HAP-1 (cell line): ENCODE data around the gene STX16.

Source experiments
- DNase-seq, 2 experiments: peaks; one replicate each; pipeline ENCODE4 v3.0.0-alpha.2; 2016 to 2020; ENCODE audit warnings: low spot score in 2 of 2
- H3K27me3 ChIP-seq: fragments of 250-450 bp; sonication (Bioruptor Pico); 2 replicates; pipeline ENCODE4 v1.5.1; 2020; ENCODE audit warnings: low read depth, mild to moderate bottlenecking, moderate library complexity
- H3K36me3 ChIP-seq: fragments of 250-450 bp; sonication (Bioruptor Pico); replicated peaks from 2 replicates; pipeline ENCODE4 v1.5.1; 2020; ENCODE audit warnings: mild to moderate bottlenecking
- H3K4me1 ChIP-seq: fragments of 250-450 bp; sonication (Bioruptor Pico); 2 replicates; pipeline ENCODE4 v1.5.1; 2020; ENCODE audit warnings: mild to moderate bottlenecking
- H3K4me3 ChIP-seq: fragments of 250-450 bp; sonication (Bioruptor Pico); 2 replicates; pipeline ENCODE4 v1.5.1; 2020; ENCODE audit warnings: mild to moderate bottlenecking, moderate library complexity
- H3K9me3 ChIP-seq: fragments of 250-450 bp; sonication (Bioruptor Pico); 2 replicates; pipeline ENCODE4 v1.5.1; 2020; ENCODE audit warnings: mild to moderate bottlenecking, moderate library complexity
- in situ Hi-C: fragments of 300-500 bp; cut with MboI; formaldehyde crosslinking; loops from 3 replicates; pipeline ENCODE4 v1.14.3; 2020; ENCODE audit warnings: low sequenced_read_pairs, inconsistent platforms, mixed read lengths

STX16 gene

GRCh38 chr20:58613061-58613854 lies 37.8 kb upstream of the STX16 start:
- DNase-seq: no peak
- H3K36me3 ChIP-seq: no peaks in the 10 kb centered on the region
- no peak overlapping the region for H3K4me3 ChIP-seq
- H3K4me1 ChIP-seq: no peaks in the 10 kb centered on the region
- in situ Hi-C loops: no loop called here
- no peaks in the 10 kb centered on the region for H3K9me3 ChIP-seq
- H3K27me3 ChIP-seq: no peaks in the 10 kb centered on the region

GRCh38 chr20:58614366-58614765 lies 36.7 kb upstream of the STX16 start:
- no peaks in the 10 kb centered on the region for H3K27me3 ChIP-seq
- H3K36me3 ChIP-seq: no peaks in the 10 kb centered on the region
- H3K9me3 ChIP-seq: no peaks in the 10 kb centered on the region
- DNase-seq: no peak
- H3K4me1 ChIP-seq: no peaks in the 10 kb centered on the region; the same call in 1 of the 2 replicates
- in situ Hi-C loops: no loop called here
- H3K4me3 ChIP-seq: no peak overlapping the region

- Histone ChIP-seq H3K4me3 (no peak overlapping the region), H3K4me1 (peaks cover 2% of the 10 kb centered on the region), H3K27me3 (no peaks in the 10 kb centered on the region), H3K9me3 (no peaks in the 10 kb centered on the region), H3K36me3 (no peaks in the 10 kb centered on the region)
- DNase-seq: no peak
- in situ Hi-C loops: no loop called here
These were observed 35.9 kb upstream of the STX16 start for GRCh38 chr20:58614984-58615760.

GRCh38 chr20:58616411-58616810 lies 34.7 kb upstream of the STX16 start:
- no peak for DNase-seq
- H3K9me3 ChIP-seq: no peaks in the 10 kb centered on the region
- no peaks in the 10 kb centered on the region for H3K27me3 ChIP-seq
- H3K36me3 ChIP-seq: no peaks in the 10 kb centered on the region
- H3K4me3 ChIP-seq: no peak overlapping the region
- in situ Hi-C loops: no loop called here
- peaks cover 2% of the 10 kb centered on the region for H3K4me1 ChIP-seq

GRCh38 chr20:58617158-58617557 lies 33.9 kb upstream of the STX16 start:
- Histone ChIP-seq H3K36me3 (no peaks in the 10 kb centered on the region), H3K4me1 (peaks cover 2% of the 10 kb centered on the region), H3K27me3 (no peaks in the 10 kb centered on the region), H3K4me3 (no peak overlapping the region), H3K9me3 (no peaks in the 10 kb centered on the region)
- no peak for DNase-seq
- in situ Hi-C loops: no loop called here

DNA sequence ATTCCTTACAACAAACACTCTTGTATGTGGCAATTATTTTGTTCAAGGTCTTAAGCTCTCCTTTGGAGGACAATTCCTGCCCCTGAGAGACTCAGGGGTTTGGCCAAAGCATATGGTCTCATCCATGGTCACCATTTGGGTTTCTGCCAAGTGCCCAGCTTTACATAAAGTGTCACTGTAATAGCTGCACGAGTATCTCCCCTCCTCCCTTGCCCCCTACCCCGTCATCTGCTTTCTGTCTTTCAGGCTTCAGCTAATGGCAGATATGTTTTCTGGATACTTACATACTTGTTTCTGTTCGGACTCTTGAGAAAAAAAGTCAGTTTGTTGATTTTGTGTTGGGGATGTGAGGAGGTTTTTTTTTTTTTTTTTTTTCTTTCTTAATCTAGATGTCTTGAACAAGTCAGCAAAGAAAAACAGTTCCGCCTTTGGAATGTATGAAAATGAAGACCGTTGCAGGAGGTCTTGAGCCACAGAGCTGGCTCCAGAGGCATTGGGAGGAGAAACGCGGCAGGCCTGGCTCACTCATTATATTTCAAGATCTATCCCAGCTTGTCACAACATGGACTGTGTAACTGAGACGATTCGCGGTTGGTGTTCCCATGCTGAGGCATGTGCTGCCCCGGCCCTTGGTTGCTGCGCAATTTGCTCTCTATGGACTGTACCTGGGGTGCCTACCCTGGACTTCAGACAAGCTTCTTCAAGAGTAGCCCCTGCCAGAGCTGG lies 32.6 kb upstream of the STX16 start:
- H3K27me3 ChIP-seq: no peaks in the 10 kb centered on the region
- no peaks in the 10 kb centered on the region for H3K36me3 ChIP-seq
- no peak overlapping the region for H3K4me3 ChIP-seq
- H3K4me1 ChIP-seq: peaks cover 2% of the 10 kb centered on the region
- in situ Hi-C loops: no loop called here
- no peak for DNase-seq
- H3K9me3 ChIP-seq: no peaks in the 10 kb centered on the region; the same call in 1 of the 2 replicates

DNA sequence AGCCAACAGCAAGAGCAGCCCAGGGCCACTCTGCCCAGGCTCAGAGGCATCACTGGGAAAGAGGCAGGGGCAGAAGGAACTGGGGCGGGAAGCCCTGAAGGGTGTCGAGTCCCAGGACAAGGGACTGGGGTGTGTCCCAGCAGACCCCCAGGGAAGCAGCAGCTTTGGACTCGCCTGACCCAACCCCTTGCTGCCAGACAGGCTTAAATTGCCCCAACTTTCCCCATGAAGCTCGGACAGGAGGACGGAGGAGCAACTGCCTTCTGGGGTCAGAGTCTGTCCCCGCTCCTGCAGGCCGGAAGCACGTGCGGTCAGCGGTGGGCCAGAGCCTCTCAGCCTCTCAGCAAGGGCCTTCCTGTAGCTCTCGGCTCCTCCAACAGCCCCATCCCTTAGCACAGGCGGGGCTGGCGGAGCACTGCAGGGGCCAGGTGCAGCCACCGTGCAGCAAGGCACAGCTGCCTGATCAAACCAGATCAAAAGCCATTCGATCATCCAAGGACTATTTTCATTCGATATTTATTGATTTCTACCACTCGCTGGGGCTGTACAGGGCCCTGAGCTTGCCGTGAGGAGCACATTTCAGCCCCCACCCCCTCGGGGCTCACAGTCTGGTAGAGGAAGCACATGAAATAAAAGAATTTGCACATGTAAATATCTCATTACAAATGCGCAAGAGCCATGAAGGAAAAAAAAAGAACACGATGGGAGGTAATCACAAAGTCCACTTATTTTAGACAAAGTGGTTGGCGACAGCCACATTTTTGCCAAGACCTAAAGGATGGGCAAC lies 31.8 kb upstream of the STX16 start:
- Histone ChIP-seq H3K27me3 (no peaks in the 10 kb centered on the region), H3K9me3 (no peaks in the 10 kb centered on the region; the same call in 1 of the 2 replicates), H3K36me3 (no peaks in the 10 kb centered on the region), H3K4me3 (no peak overlapping the region), H3K4me1 (peaks cover 2% of the 10 kb centered on the region)
- in situ Hi-C loops: no loop called here
- DNase-seq: peak in 1 of 2 experiments; percentile 57

DNA sequence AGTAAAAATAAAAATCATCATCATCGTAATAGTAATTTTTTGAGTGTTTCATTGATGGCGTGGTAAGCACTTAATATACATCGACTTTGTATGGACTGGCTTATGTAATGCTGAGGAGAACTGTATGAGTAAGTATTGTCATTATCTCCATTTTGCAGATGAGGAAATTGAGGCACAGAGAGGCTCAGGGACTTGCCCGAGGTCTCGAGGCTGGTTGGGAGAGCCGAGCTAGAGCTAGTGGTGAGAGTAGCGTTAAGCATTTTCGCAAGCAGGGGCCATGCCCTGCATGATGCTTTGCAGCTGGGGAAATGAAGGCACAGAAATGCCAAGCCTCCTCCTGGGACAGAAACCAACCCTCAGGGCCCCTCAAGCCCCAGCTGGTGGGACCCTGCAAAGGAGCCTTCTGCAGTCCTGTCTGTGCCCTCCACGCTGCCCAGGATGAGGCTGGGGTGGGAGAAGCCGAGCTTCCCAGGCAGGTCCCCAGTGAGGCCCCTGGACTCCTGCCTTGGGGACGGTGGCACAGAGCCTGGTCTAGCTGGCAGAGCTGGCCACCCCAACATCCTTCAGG lies 31.1 kb upstream of the STX16 start:
- in situ Hi-C loops: no loop called here
- Histone ChIP-seq H3K27me3 (no peaks in the 10 kb centered on the region), H3K9me3 (no peaks in the 10 kb centered on the region; the same call in 1 of the 2 replicates), H3K4me3 (no peak overlapping the region), H3K4me1 (peaks cover 2% of the 10 kb centered on the region), H3K36me3 (no peaks in the 10 kb centered on the region)
- DNase-seq: peak in 1 of 2 experiments; percentile 39

DNA sequence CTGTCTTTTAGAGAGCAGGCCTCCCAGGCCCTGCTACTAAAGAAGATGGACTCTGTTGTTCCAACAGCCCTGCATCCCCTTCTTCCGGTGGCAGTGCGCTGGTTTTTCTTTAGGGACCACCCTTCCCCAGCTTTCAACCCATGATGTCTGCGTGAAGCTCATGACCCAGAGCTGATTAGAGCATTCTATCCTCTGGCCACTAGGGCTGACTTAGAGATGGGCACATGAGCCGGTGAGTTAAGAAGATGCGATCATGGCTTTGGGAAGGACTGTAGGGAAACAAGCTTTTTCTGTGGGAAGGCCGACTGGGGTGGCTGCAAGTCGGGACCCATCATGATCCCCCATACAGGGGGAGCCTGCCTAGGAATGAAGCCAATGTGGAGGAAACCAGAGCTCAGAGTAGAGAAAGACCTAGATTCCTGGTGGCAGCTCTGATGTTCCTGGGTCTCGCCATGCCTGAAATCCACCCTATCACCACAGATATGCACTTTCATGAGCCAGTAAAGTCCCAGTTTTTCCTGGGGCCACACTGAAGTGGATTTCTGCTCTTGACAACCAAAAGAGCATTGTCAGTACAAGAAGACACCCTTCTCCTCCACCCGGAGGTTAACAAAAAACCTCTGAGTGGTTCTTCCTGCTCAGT lies 29.1 kb upstream of the STX16 start:
- H3K27me3 ChIP-seq: no peaks in the 10 kb centered on the region
- DNase-seq: no peak

DNA sequence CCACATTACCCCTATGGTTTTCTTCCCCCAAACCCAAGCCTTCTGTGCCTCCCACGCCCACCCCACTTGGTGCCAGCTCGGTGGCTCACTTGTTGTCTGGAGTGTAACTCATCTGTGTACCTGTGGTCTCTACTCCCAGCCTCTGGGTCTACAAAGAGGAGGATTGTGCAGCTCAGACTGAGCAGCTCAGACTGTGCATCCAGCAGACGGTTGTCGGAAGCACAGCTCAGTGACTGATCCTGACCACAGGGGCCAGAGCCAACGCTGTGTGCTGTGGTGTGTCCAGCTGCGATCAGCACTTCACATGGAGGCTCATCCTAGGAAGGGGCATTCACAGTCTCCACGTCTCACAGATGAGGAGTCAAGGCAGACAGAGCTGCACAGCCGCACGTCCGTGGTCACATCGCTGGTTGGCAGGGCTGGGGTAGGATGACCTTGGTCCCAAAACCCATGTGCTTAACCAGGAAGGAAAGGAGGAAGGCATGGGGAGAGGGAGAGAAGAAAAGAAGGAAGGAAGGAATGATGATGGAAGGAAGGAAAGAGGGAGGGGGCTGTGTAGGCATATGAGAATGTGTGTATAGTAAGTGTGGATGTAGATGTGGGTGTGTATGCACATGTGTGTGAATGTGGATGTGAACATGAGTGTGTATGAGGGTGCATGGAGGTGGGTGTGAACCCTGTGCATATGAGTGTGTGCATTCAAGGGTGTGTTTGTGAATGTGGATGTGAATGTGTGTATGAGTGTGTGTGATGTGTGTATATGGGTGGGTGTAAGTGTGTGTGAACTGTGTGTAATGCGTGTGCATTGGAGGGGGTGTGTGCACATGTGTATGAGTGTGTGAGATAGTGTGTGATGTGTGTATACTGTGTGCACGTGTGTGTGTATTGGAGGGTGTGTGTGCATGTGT lies 28.2 kb upstream of the STX16 start:
- H3K9me3 ChIP-seq: no peaks in the 10 kb centered on the region; the same call in 1 of the 2 replicates
- peaks cover 2% of the 10 kb centered on the region for H3K4me1 ChIP-seq
- H3K36me3 ChIP-seq: no peaks in the 10 kb centered on the region
- no peaks in the 10 kb centered on the region for H3K27me3 ChIP-seq
- no peak overlapping the region for H3K4me3 ChIP-seq
- DNase-seq: no peak
- in situ Hi-C loops: no loop called here

More for the DNA sequence above, 29.1 kb upstream of the STX16 start:
- in situ Hi-C loops: no loop called here
- Histone ChIP-seq H3K4me3 (no peak overlapping the region), H3K9me3 (no peaks in the 10 kb centered on the region; the same call in 1 of the 2 replicates), H3K4me1 (peaks cover 2% of the 10 kb centered on the region), H3K36me3 (no peaks in the 10 kb centered on the region)

GRCh38 chr20:58623579-58624473 lies 27.3 kb upstream of the STX16 start:
- Histone ChIP-seq H3K36me3 (no peaks in the 10 kb centered on the region), H3K4me3 (no peak overlapping the region), H3K4me1 (peaks cover 2% of the 10 kb centered on the region), H3K27me3 (no peaks in the 10 kb centered on the region), H3K9me3 (no peaks in the 10 kb centered on the region; the same call in 1 of the 2 replicates)
- in situ Hi-C loops: no loop called here
- DNase-seq: no peak
